Testis (tissue), 2 donors: Measurements from ENCODE around the gene PITX2.

Source experiments
- CTCF ChIP-seq, 3 experiments: fragments of 450-650 bp in 2 of 3; fragments of 200-600 bp in 1 of 3; sonication (generic) in 1 of 3; IDR thresholded peaks; one replicate each; pipeline ENCODE4 v1.5.1; 2016 to 2019; ENCODE audit warnings: antibody characterized with exemption in 3 of 3, mild to moderate bottlenecking in 2 of 3, moderate library complexity in 1 of 3
- POLR2A ChIP-seq: fragments of 450-650 bp; IDR thresholded peaks from one replicate; pipeline ENCODE4 v1.6.1; 2017; ENCODE audit warnings: antibody characterized with exemption, mild to moderate bottlenecking, moderate library complexity

GRCh38 chr4:110629780-110630687 lies 7.2 kb upstream of the PITX2 start:
- TF ChIP-seq CTCF (IDR thresholded peaks at IDR 0.05) (no peak), POLR2A (no peak)
